Measurements from ENCODE around the gene PGC. TPM values are rescaled to one million over a fixed set of nuclear protein-coding genes. Genes with fewer than 3 reads are reported as not detected.

PGC gene
- total and polyA plus RNA-seq, 2 donors (not counting 3 experiments of a cell fraction or from before 2014, with no cell fraction given) = not detected

- Histone ChIP-seq H2AFZ (ENCODE audit: low read depth, low read length) (no peak overlapping the region), H3K4me3 (replicated peaks in 1 of 3; ENCODE audit: insufficient read depth in 1 of 3, low read depth in 1 of 3, low read length in 3 of 3) (no peak overlapping the region), H3K9me3 (replicated peaks; ENCODE audit: control insufficient read depth, insufficient read depth, low read length) (no peaks in the 10 kb centered on the region), H3K4me2 (ENCODE audit: insufficient read depth, low read length) (no peak overlapping the region), H3K27ac (ENCODE audit: insufficient read depth, low read depth, low read length) (no peak overlapping the region), H3K36me3 (ENCODE audit: control insufficient read depth in 2 of 2, extremely low read depth in 1 of 2, insufficient read depth in 2 of 2, low read length in 2 of 2) (no peaks in the 10 kb centered on the region), H3K9ac (replicated peaks; ENCODE audit: extremely low read depth, insufficient read depth, low read length) (no peak overlapping the region), H3K27me3 (ENCODE audit: control insufficient read depth in 2 of 2, insufficient read depth in 2 of 2, low read length in 2 of 2) (no peaks in the 10 kb centered on the region), H3K4me1 (ENCODE audit: control insufficient read depth, extremely low read depth, insufficient read depth, low read length) (no peaks in the 10 kb centered on the region), H4K20me1 (replicated peaks; ENCODE audit: control insufficient read depth, extremely low read depth, insufficient read depth, low read length) (no peaks in the 10 kb centered on the region), H3K9me1 (replicated peaks; ENCODE audit: control insufficient read depth, extremely low read depth, insufficient read depth, low read length) (no peaks in the 10 kb centered on the region), H3K79me2 (ENCODE audit: control insufficient read depth, insufficient read depth, low read length) (no peaks in the 10 kb centered on the region)
- DNase-seq (ENCODE audit: low read depth, low spot score) (no peak), FAIRE-seq (no peak)
- intact Hi-C loops (cut with micrococcal nuclease) (loop anchor here (1.0 kb wide), 1 partner anchor 14 kb away; no protein-coding TSS in a partner anchor), dilution Hi-C loops (cut with MboI; ENCODE audit: extremely low pct_ligation_motif_present, low sequenced_read_pairs) (no loop called here)
- no TSS peak for BruUV-seq (replicated peaks)
- CTCF ChIA-PET = interaction anchor here (1.8 kb wide), 1 partner anchor 20 kb away, joined by 5 read pairs; no protein-coding TSS in a partner anchor
- TF ChIP-seq POLR2A (IDR thresholded peaks at IDR 0.05; ENCODE audit: low read depth, low read length) (no peak), POLR2AphosphoS5 (IDR thresholded peaks at IDR 0.05; ENCODE audit: insufficient read depth, low read depth, low read length) (no peak), MAX (IDR thresholded peaks at IDR 0.05; ENCODE audit: insufficient read depth, insufficient read length) (no peak), EZH2 (IDR thresholded peaks at IDR 0.05; ENCODE audit: borderline replicate concordance, low read depth, low read length, severe bottlenecking) (no peak), CTCF (IDR thresholded peaks at IDR 0.05; ENCODE audit: extremely low read depth in 1 of 2, insufficient read depth in 1 of 2, low read depth in 1 of 2, low read length in 2 of 2) (no peak), JUN (IDR thresholded peaks at IDR 0.05; ENCODE audit: borderline replicate concordance, insufficient read depth, insufficient read length, low read depth) (no peak), GATA2 (IDR thresholded peaks at IDR 0.05; ENCODE audit: insufficient read depth, insufficient read length, low read depth, low read length) (no peak), MYC (IDR thresholded peaks at IDR 0.05; ENCODE audit: low read depth, low read length) (no peak), FOS (IDR thresholded peaks at IDR 0.05; ENCODE audit: borderline replicate concordance, insufficient read depth, low read length) (no peak)
- POLR2A ChIA-PET = no interaction called here
Measured at GRCh38 chr6:41714556-41715273, 32.5 kb downstream of the PGC start.

All from endothelial cell of umbilical vein (primary cell).